Skeletal muscle cell (primary cell): ENCODE data around the gene VPS36.
A peak's percentile ranks its signal among the peaks of the same experiment; 100 is the strongest.
"Not testable (repeated sequence)": the region's sequence is repeated elsewhere in the genome, so short reads cannot be mapped to it uniquely, and the experiment has no call there.

ENCODE experiments used
- DNase-seq: peaks from one replicate; pipeline ENCODE4 v3.0.0-alpha.2; 2010; ENCODE audit warnings: low read depth
- H3K4me3 ChIP-seq: 2 replicates; pipeline ENCODE4 v1.5.1; 2011; ENCODE audit warnings: low read depth, mild to moderate bottlenecking, control low read depth, low read length, moderate library complexity

The VPS36 gene

GRCh38 chr13:52450012-52450792, at the start of gene VPS36:
Gene VPS36, minus strand, starts transcription at chr13:52450634. Its CDS starts 40 bp downstream, at chr13:52450594.
- peak; percentile 68 for DNase-seq
- peak within 1 kb of the TSS; percentile 84 for H3K4me3 ChIP-seq

DNA sequence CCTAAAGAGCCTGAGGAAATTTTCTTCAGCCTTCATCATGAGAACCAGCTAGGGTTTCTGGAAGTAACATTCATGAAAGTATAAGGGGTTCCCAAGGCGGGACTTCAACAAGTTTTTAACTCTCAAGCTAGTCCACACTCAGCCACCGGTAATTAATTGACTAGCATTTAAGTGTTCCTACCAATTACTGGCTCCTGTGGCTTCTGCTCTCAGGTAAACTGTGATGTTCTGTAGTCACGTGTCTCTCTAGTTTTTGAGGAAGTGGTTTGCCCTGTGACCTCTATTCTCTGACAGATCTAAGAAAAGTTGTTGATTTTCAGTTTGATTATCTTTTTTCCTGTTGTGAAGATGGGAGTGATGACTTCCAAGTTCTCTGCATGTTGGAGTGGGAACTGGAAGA, 47.5 kb upstream of the VPS36 start:
- not testable (repeated sequence) for DNase-seq, H3K4me3 ChIP-seq

- H3K4me3 ChIP-seq, DNase-seq: not testable (repeated sequence)
Observed at GRCh38 chr13:52494241-52494640, 43.8 kb upstream of the VPS36 start.

GRCh38 chr13:52491015-52491414, 40.6 kb upstream of the VPS36 start:
- DNase-seq, H3K4me3 ChIP-seq: not testable (repeated sequence)

DNA sequence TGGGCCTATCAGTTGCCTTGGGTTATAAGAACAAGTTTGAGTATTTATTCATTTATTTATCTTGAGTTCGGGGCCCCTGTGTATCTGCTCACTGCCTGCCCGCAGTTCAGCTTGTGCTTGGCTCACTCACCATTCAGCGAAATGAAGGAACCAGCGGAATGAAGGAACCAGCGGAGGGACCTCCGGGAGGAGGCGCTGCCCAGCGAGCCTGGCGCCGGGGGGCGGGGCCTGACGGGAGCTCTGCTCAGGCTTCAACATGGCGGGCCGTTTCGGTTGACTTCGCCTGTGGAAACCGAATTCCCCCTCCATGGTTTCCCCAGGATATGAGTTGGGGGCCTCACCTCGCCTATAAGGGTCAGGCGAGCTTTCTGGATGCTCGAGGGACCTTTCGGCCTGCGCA, 38.3 kb upstream of the VPS36 start:
- not testable (repeated sequence) for DNase-seq, H3K4me3 ChIP-seq

DNA sequence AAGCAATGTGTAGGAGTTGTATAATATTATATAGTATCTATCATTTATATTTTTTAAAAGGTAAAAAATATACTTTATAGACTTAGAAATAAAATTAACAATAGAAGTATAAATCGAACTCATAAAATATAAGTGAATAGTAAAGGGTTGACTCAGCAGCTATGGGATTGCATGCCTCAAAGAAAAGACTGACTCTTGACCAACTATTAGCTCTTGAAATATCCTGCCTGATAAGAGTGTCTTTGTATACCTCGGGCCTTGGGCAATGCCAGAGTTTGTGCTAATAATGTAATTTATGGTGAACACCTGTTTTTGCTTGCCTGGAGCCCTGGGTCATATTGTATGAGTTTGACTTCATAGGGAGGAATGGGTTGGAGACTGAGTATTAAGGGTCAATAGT, 36.6 kb upstream of the VPS36 start:
- not testable (repeated sequence) for DNase-seq, H3K4me3 ChIP-seq

- not testable (repeated sequence) for H3K4me3 ChIP-seq
Observed at GRCh38 chr13:52480677-52481428, 30.4 kb upstream of the VPS36 start.

DNA sequence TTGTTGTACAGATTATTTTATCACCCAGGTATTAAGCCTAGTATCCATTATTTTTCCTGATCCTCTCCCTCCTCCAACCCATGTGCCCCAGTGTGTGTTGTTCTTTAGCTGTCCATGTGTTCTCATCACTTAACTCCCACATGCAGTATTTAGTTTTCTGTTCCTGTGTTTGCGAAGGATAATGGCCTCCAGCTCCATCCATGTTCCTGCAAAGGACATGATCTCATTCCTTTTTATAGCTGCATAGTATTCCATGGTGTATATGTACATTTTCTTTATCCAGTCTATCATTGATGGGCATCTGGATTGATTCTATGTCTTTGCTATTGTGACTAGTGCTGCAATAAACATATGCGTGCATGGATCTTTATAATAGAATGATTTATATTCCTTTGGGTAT, 18.1 kb upstream of the VPS36 start:
- DNase-seq, H3K4me3 ChIP-seq: not testable (repeated sequence)

More at GRCh38 chr13:52480677-52481428, 30.4 kb upstream of the VPS36 start:
- not testable (repeated sequence) for DNase-seq

- no peak overlapping the region for H3K4me3 ChIP-seq
- DNase-seq: no peak
Observed at GRCh38 chr13:52463526-52463925, 13.1 kb upstream of the VPS36 start.

GRCh38 chr13:52461265-52461664, 10.8 kb upstream of the VPS36 start:
- no peak overlapping the region for H3K4me3 ChIP-seq
- DNase-seq: no peak

DNA sequence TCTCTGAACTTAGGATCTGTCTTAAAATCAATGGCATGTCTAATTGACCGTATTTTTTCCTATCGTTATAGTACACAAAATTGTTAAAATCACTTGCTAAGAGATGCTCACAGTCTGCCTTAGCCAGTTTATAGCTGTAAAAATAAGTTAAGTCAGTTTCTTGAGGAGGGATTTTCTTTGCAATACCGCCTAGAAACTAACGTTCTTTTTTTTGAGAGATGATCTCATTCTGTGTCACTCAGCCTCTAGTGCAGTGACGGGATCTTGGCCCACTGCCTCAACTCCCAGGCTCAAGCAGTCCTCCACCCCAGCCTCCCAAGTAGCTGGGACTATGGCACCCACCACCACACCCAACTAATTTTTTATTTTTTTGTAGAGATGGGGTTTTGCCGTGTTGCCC, 9.2 kb upstream of the VPS36 start:
- DNase-seq: peak; percentile 32
- H3K4me3 ChIP-seq: no peak overlapping the region

GRCh38 chr13:52455677-52456041, 5.2 kb upstream of the VPS36 start:
- DNase-seq: no peak
- H3K4me3 ChIP-seq: peak overlapping the region; percentile 76

GRCh38 chr13:52454820-52455676, 4.6 kb upstream of the VPS36 start, which contains the start of gene CKAP2:
Gene CKAP2, plus strand, starts transcription at chr13:52455478. Its CDS starts 79 bp downstream, at chr13:52455557.
- peak; percentile 76 for DNase-seq
- H3K4me3 ChIP-seq: peak within 1 kb of the TSS; percentile 76

- peak overlapping the region; percentile 76 for H3K4me3 ChIP-seq
- no peak for DNase-seq
Observed at GRCh38 chr13:52454459-52454819, 4.0 kb upstream of the VPS36 start.

DNA sequence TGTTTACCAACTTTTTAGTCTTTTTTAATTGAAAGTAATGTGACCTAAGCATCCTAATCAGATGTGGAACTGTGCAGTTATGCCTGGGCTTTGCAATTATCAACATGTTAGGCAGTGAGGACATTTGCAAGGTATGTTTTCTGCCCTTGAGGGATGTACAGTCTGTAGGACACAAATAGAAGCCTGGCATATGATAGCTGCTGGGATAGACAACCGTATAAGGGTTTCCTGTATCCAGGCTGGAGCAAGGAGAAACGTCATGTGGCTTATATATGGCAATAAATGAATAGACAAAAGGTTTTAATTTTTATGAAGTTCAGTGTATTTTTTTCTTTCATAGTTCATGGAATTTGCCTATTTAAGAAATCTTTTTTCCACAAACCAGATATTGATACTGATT, 2.0 kb upstream of the VPS36 start:
- no peak for DNase-seq
- H3K4me3 ChIP-seq: no peak overlapping the region

GRCh38 chr13:52451135-52451804, 836 bp upstream of the VPS36 start:
- no peak for DNase-seq
- no peak overlapping the region for H3K4me3 ChIP-seq

- H3K4me3 ChIP-seq: peak overlapping the region; percentile 27
- DNase-seq: no peak
Observed at GRCh38 chr13:52450793-52451116, 321 bp upstream of the VPS36 start.

DNA sequence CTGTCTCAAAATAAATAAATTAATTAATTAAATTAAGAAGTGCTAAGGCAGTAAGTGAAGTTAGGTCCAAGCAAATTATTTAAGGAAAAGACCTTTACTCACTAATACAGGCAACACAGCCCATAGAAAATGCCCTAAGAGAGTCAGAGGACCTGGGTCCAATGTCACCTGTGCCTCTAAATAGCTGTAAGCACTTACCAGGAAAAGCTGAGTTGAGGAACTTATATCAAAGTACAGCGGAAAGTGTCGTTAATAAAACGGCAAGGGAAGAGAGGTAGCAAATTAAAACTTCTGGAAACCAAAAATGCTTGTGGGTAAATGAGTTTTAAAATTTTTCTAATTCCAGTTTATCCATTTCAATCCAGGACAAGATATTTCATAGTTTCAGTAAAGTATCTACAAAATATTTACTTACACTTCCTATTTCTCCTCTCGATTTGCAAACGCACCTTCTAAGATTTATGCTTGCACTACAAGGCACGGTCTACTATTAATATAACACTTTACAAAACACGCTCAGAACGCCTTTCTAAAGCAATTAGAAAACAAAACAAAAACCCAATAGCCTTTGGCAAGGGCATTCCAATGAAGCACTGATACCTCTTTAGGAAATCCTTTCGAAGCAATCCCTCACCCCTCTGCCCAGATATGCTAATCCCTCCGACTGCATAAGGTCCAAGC, 963 bp downstream of the VPS36 start:
- H3K4me3 ChIP-seq: peak overlapping the region; percentile 84
- DNase-seq: no peak
